Measurements from ENCODE around the gene MAGI2. TPM values are rescaled to one million over a fixed set of nuclear protein-coding genes. Genes with fewer than 3 reads are reported as not detected.

The MAGI2 gene
- total RNA-seq, 4 donors from 2014 or later: 0.90 to 2.4 (median 0.99) TPM

DNA sequence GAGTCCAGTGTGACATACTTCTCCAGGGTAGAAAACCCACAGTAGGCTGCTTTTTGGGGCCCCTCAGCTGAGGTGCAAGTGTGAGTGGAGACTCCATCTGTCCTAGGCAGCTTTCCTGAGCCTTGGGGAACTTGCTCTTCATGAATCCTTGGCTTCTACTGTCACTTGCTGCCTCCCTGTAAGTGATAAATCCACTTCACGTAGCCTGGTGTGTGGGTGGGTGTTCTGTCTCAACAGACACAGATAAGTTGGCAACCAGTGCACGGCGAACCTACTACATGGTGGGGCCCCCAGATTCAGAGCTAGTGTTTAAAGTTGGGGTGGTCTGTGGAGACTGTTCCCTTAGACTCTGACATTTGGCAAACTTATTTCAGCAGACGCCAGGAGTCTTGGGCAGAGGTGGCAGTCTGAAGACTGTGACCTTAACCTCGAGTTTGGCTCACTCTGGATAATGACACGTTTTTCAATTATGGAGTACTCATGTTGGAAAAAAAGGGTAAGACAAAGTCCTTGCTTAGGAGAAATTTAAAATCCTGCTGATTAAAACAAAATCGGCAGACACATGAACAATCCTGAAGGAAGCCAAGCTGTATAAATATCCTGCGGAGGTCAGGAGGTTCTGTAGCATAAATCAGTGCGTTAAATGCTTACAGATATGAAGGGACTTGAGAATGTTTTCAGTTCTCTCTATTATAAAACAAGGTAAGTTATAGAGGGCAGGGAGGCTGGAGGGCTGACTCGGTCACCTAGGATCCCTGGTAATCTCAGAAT, 1278.0 kb downstream of the MAGI2 start:
- TF ChIP-seq POLR2A (IDR thresholded peaks at IDR 0.05): no peak
- TF ChIP-seq, protein P1, sequence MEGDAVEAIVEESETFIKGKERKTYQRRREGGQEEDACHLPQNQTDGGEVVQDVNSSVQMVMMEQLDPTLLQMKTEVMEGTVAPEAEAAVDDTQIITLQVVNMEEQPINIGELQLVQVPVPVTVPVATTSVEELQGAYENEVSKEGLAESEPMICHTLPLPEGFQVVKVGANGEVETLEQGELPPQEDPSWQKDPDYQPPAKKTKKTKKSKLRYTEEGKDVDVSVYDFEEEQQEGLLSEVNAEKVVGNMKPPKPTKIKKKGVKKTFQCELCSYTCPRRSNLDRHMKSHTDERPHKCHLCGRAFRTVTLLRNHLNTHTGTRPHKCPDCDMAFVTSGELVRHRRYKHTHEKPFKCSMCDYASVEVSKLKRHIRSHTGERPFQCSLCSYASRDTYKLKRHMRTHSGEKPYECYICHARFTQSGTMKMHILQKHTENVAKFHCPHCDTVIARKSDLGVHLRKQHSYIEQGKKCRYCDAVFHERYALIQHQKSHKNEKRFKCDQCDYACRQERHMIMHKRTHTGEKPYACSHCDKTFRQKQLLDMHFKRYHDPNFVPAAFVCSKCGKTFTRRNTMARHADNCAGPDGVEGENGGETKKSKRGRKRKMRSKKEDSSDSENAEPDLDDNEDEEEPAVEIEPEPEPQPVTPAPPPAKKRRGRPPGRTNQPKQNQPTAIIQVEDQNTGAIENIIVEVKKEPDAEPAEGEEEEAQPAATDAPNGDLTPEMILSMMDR (IDR thresholded peaks at IDR 0.05 in 4 of 5, conservative IDR thresholded peaks at IDR 0.05 in 1 of 5): no peak
- intact Hi-C loops (cut with DNase I; ENCODE audit: low total_unique reads): no loop called here
- in situ Hi-C loops (cut with MboI; ENCODE audit: low sequenced_read_pairs in 4 of 4): no loop called here
- Histone ChIP-seq H3K4me3 (no peak overlapping the region), H3K36me3 (no peaks in the 10 kb centered on the region), H3K27ac (no peak overlapping the region), H3K27me3 (no peaks in the 10 kb centered on the region), H3K9me3 (no peaks in the 10 kb centered on the region), H3K4me1 (no peaks in the 10 kb centered on the region)
- DNase-seq: no peak
- ATAC-seq: no peak

DNA sequence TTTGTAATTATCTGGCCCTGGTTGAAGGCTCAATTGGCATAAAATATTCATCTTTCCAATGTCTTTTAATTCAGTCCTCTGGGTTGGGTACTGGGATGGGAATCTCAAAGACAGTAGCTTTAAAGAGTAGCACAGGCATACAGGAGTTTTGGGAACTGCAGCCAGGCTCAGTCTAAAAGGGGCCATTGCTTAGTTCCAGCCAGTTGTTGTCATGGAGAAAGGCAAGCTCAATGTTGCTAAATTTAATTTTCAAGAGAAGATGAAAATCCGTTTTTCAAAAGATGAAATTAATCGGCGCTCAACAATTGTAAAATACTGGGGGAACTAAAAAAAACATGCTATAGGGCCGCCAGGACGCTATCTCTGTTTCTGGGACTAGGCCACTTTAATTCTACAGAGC, 1279.8 kb downstream of the MAGI2 start:
- ATAC-seq: no peak
- H3K36me3 ChIP-seq: no peaks in the 10 kb centered on the region
- in situ Hi-C loops (cut with MboI; ENCODE audit: low sequenced_read_pairs in 4 of 4): no loop called here
- H3K9me3 ChIP-seq: no peaks in the 10 kb centered on the region
- no peak for DNase-seq
- H3K27ac ChIP-seq: no peak overlapping the region
- H3K27me3 ChIP-seq: no peaks in the 10 kb centered on the region
- TF ChIP-seq, protein P1 (IDR thresholded peaks at IDR 0.05 in 4 of 5, conservative IDR thresholded peaks at IDR 0.05 in 1 of 5): no peak
- no peak for TF ChIP-seq POLR2A (IDR thresholded peaks at IDR 0.05)
- intact Hi-C loops (cut with DNase I; ENCODE audit: low total_unique reads): no loop called here
- no peaks in the 10 kb centered on the region for H3K4me1 ChIP-seq
- no peak overlapping the region for H3K4me3 ChIP-seq

DNA sequence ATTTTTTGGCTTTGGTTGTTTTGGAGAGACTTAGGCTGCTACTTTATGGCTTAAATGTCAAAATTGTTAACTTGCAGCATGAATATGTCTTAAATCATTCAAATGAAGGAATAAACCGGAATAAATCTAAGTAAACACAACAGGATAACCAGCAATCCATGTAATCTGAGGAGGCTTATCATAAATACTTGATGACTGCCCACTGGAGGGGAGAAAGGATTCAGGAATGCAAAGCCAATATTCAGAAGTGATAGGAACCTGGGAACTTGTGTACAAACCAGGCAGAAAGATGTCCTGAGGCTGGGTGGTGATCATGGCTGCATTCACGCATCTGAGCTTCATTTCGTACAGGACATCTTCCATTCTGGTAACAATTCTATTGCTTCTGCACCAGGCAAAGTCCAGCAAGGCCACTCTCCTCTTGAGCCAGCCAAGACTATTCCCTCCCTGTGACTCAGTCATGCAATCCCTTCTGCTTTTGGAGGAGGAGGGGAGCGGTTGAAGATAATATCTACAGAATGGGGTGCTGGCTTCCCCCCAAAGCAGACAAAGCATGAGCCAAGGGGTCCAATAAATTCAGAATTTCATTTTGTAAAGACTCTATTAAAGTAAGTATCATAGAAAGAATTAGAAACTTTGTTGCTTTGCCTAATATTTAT, 1280.4 kb downstream of the MAGI2 start:
- TF ChIP-seq, protein P1 (IDR thresholded peaks at IDR 0.05 in 4 of 5, conservative IDR thresholded peaks at IDR 0.05 in 1 of 5): no peak
- no peak for TF ChIP-seq POLR2A (IDR thresholded peaks at IDR 0.05)
- no peaks in the 10 kb centered on the region for H3K36me3 ChIP-seq
- no peak for DNase-seq
- no peak for ATAC-seq
- H3K9me3 ChIP-seq: no peaks in the 10 kb centered on the region
- H3K4me1 ChIP-seq: no peaks in the 10 kb centered on the region
- H3K27ac ChIP-seq: no peak overlapping the region
- H3K27me3 ChIP-seq: no peaks in the 10 kb centered on the region
- no peak overlapping the region for H3K4me3 ChIP-seq
- intact Hi-C loops (cut with DNase I; ENCODE audit: low total_unique reads): no loop called here
- in situ Hi-C loops (cut with MboI; ENCODE audit: low sequenced_read_pairs in 4 of 4): no loop called here

DNA sequence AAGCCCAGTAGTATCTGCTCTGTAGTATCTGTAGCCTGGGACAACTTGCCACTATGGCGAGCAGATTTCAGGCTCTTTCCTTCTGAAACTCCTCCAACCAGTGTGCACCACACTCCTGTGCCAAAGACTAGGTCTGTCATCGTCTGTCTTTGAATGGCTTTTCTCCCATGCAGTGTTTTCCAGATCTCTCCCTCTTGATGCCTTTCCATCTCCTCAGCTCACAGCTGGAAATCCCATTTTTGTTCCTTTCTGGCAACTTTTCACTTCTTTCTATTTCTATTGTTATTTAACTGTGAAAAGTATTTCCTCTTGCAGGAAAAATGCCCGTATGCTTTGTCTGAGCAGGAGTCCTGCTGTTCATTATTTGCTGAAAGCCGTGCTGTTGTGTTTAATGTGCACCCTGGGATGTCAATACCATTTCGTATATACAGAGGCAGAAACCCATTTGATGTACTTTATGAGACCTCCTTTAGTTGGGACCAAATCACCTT, 1281.2 kb downstream of the MAGI2 start:
- H3K27ac ChIP-seq: no peak overlapping the region

More for the DNA sequence above, 1281.2 kb downstream of the MAGI2 start:
- ATAC-seq (no peak), DNase-seq (no peak)
- TF ChIP-seq, protein P1 (IDR thresholded peaks at IDR 0.05 in 4 of 5, conservative IDR thresholded peaks at IDR 0.05 in 1 of 5): no peak
- no peak for TF ChIP-seq POLR2A (IDR thresholded peaks at IDR 0.05)
- in situ Hi-C loops (cut with MboI; ENCODE audit: low sequenced_read_pairs in 4 of 4): no loop called here
- Histone ChIP-seq H3K9me3 (no peaks in the 10 kb centered on the region), H3K4me3 (no peak overlapping the region), H3K36me3 (no peaks in the 10 kb centered on the region), H3K27me3 (no peaks in the 10 kb centered on the region), H3K4me1 (no peaks in the 10 kb centered on the region)
- intact Hi-C loops (cut with DNase I; ENCODE audit: low total_unique reads): no loop called here
